Spinal cord (tissue), 10 donors: ENCODE results near the gene EIF3L. TPM values are rescaled to one million over a fixed set of nuclear protein-coding genes. Genes with fewer than 3 reads are reported as not detected.
A peak's percentile ranks its signal among the peaks of the same experiment; 100 is the strongest.
"Not testable (repeated sequence)": the region's sequence is repeated elsewhere in the genome, so short reads cannot be mapped to it uniquely, and the experiment has no call there.

Experiments used
- DNase-seq, 6 donors: peaks; one replicate each; pipeline versions ENCODE4 v3.0.0 to v3.0.0-alpha.2; 2013 to 2015; ENCODE audit warnings: low spot score in 6 of 6, low read depth in 4 of 6
- H3K27ac ChIP-seq: one replicate; pipeline ENCODE4 v1.5.1; 2013; ENCODE audit warnings: low read depth, low read length, control low read depth
- H3K27me3 ChIP-seq: one replicate; pipeline ENCODE4 v1.6.1; 2013; ENCODE audit warnings: low read length; ENCODE audit not compliant: control insufficient read depth, insufficient read depth
- H3K36me3 ChIP-seq: one replicate; pipeline ENCODE4 v1.6.1; 2013; ENCODE audit warnings: low read length; ENCODE audit not compliant: control insufficient read depth, insufficient read depth
- H3K4me1 ChIP-seq: one replicate; pipeline ENCODE4 v1.6.1; 2013; ENCODE audit warnings: low read length; ENCODE audit not compliant: control insufficient read depth, insufficient read depth
- H3K4me3 ChIP-seq: one replicate; pipeline ENCODE4 v1.5.1; 2013; ENCODE audit warnings: low read depth, low read length, control low read depth
- H3K9me3 ChIP-seq: one replicate; pipeline ENCODE4 v1.6.1; 2013; ENCODE audit warnings: low read length; ENCODE audit not compliant: control insufficient read depth, insufficient read depth
- WGBS: methylation state at CpG from one replicate; pipeline ENCODE4 v1.1.5; 2013; ENCODE audit warnings: missing lambda C conversion rate; ENCODE audit not compliant: insufficient coverage; 5-methylcytosine and 5-hydroxymethylcytosine counted together
- long read RNA-seq, 4 donors: transcript quantifications; one replicate each; lab custom pipeline, GENCODE V29; 2026
- polyA plus RNA-seq, 2 donors: library from polyadenylated mRNA; unstranded; fragments of 120-200 nt; gene quantifications; one replicate each; pipeline ENCODE4 v1.2.1, GENCODE V29; 2013; ENCODE audit not compliant: insufficient read length in 2 of 2
- total RNA-seq, 2 donors: library from RNA; depleted of rRNA in 1 of 2; stranded (reverse); fragments of 120-200 nt in 1 of 2; fragments of >200 nt in 1 of 2; gene quantifications; one replicate each; pipeline versions ENCODE4 v1.2.3 to v1.2.4, GENCODE V29; 2013 to 2014
- donor health status: healthy.

EIF3L gene
- total RNA-seq (100 to 1,000 TPM; 347 to 814 TPM), polyA plus RNA-seq (100 to 1,000 TPM; 590 to 635 TPM)
- long read RNA-seq, donor 1, transcript EIF3L-203 (13 exons, 3,220 nt) = major isoform, 142 of 230 reads
- long read RNA-seq, donor 1, transcript EIF3L-209 (2 exons, 348 nt) = minor isoform, 12 of 230 reads
- long read RNA-seq, donor 1, partial matches to known transcripts = 64 of 230 reads
- long read RNA-seq, donor 1, other reads (novel, unspliced or antisense) = 10 of 230 reads
- long read RNA-seq, donor 2, transcript EIF3L-203 (13 exons, 3,220 nt) = major isoform, 56 of 97 reads
- long read RNA-seq, donor 2, partial matches to known transcripts = 40 of 97 reads
- long read RNA-seq, donor 2, other reads (novel, unspliced or antisense) = 0 of 97 reads
- long read RNA-seq, donor 3, transcript EIF3L-203 (13 exons, 3,220 nt) = major isoform, 64 of 108 reads
- long read RNA-seq, donor 3, partial matches to known transcripts = 35 of 108 reads
- long read RNA-seq, donor 3, other reads (novel, unspliced or antisense) = 5 of 108 reads
- long read RNA-seq, donor 4, transcript EIF3L-209 (2 exons, 348 nt) = minor isoform, 22 of 408 reads
- long read RNA-seq, donor 4, transcript EIF3L-203 (13 exons, 3,220 nt) = major isoform, 192 of 408 reads
- long read RNA-seq, donor 4, partial matches to known transcripts = 168 of 408 reads
- long read RNA-seq, donor 4, other reads (novel, unspliced or antisense) = 20 of 408 reads

DNA sequence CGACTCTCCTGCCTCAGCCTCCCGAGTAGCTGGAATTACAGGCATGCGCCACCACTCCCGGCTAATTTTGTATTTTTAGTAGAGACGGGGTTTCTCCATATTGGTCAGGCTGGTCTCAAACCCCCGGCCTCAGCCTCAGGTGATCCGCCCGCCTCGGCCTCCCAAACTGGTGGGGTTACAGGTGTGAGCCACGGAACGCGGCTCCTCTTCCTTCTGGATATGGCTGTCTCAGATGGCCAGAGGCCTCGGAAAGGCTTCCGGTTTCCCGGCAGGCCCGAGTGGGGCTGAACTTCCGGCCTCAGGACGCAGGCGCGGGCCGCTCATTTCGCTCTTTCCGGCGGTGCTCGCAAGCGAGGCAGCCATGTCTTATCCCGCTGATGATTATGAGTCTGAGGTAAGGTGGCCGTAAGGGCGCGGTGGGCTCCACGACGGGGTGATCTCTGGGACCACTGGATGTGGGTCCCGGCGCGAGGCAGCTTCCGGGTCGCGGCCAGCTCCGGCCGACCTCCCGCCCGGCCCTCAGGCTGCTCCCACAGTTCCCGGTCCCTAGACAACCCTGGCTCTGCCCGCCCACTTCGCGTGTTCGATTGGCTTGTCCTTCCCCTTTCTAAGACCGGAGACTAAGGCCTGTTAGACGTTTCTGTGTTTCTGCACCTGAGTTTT lies at the start of gene EIF3L:
TSS of gene EIF3L (plus strand) at position 331 of the 663 bp plus-strand sequence. CDS start at position 362, 31 bp downstream.
- Histone ChIP-seq H3K4me3 (peak within 1 kb of the TSS; percentile 90), H3K27me3 (no peaks in the 10 kb centered on the region), H3K36me3 (peaks cover 16% of the 10 kb centered on the region), H3K4me1 (peaks cover 21% of the 10 kb centered on the region), H3K9me3 (no peaks in the 10 kb centered on the region), H3K27ac (peak within 1 kb of the TSS; percentile 85)
- WGBS = 0% methylated on average over 49 of the region's 49 CpGs
- DNase-seq = peak; percentile 73 to 97 (median 81)

DNA sequence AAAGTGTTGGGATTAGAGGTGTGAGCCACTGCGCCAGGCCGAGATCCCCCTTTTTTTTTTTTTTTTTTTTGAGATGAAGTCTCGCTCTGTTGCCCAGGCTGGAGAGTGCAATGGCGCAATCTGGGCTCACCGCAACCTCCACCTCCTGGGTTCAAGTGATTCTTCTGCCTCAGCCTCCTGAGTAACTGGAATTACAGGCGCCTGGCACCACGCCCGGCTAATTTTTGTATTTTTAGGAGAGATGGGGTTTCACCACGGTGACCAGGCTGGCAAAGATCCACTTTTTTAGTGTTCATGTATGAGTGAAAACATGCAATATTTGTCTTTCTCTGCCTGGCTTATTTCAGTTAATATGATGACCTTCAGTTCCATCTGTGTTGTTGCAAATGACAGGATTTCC lies 49.2 kb upstream of the EIF3L start:
- H3K27ac ChIP-seq, DNase-seq, H3K27me3 ChIP-seq, H3K4me3 ChIP-seq, H3K36me3 ChIP-seq, H3K9me3 ChIP-seq: not testable (repeated sequence)
- peaks cover 31% of the 10 kb centered on the region for H3K4me1 ChIP-seq
- 83% methylated on average over 3 of the region's 9 CpGs for WGBS

DNA sequence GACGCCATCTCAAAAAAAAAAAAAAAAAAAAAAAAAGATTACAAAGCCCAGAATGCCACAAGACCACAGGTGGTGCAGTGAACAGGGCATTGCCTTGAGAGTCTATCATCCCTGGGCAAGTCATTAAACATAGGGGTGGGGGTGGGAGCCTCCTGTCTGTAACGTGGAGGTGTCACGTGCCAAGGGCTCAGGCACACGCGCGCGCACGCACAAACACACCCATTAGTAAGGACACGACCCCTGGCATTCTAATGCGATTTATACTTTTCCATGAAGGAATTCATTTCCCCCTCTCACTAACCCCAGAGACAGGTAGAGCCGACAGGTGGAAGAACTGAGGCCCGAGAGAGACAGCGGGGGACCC lies 47.3 kb upstream of the EIF3L start:
- Histone ChIP-seq H3K27ac (no peak overlapping the region), H3K4me1 (peaks cover 47% of the 10 kb centered on the region), H3K27me3 (no peaks in the 10 kb centered on the region), H3K4me3 (peak overlapping the region; percentile 87), H3K9me3 (no peaks in the 10 kb centered on the region), H3K36me3 (no peaks in the 10 kb centered on the region)
- peak in 2 of 6 donors; percentile 43 to 89 for DNase-seq
- WGBS = 1% methylated on average over 11 of the region's 13 CpGs

DNA sequence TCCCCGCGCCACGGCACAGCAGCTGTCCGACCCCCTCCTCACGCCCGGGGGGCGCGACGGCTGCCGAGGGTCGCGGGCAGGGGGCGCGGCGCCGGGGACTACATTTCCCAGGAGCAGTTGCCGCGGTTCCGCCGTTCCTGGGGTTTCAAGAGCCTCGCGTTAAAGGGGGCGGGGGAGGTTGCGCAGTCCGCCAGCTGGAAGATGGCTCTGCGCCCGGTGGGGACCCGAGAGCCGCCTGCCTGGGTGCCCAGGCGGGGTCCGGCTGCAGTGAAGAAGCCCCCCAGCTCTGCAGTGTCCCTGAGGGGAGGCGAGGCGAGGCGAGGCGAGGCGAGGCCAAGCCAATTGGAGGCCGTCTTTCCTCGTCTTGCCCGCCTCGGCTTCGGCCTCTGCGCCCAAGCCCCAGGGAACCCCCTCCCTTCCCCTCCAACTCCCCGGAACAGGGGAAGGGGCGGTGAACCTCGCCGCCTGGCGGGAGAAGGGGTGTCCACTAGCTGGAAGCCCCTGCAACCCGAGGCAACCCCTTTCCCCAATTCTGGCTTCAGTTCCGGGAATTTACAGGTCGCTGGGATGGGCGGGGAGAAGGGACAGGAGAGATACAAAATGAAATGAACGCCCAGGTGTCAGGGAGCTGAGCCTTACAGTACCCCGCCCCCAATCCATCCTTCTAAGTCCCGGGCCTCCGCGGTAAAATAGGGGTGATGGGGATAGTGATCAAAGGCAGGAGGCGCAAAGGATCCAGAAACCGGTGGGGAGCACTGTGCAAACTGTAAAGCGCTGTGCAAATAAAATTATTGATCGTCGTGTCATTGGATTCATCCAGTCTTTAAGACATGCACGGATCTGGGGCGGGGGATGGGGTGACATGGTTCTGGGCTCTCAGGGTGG lies 46.7 kb upstream of the EIF3L start:
- Histone ChIP-seq H3K9me3 (no peaks in the 10 kb centered on the region), H3K36me3 (no peaks in the 10 kb centered on the region), H3K27ac (peak overlapping the region; percentile 80), H3K4me3 (peak overlapping the region; percentile 87), H3K27me3 (no peaks in the 10 kb centered on the region), H3K4me1 (peaks cover 53% of the 10 kb centered on the region)
- peak in 4 of 6 donors; percentile 81 to 97 (median 89) for DNase-seq
- WGBS = under 1% methylated on average over 54 of the region's 63 CpGs

- no peaks in the 10 kb centered on the region for H3K36me3 ChIP-seq
- H3K27me3 ChIP-seq = no peaks in the 10 kb centered on the region
- H3K27ac ChIP-seq = peak overlapping the region; percentile 80
- peak overlapping the region; percentile 87 for H3K4me3 ChIP-seq
- peaks cover 57% of the 10 kb centered on the region for H3K4me1 ChIP-seq
- DNase-seq = peak in 3 of 6 donors; percentile 32 to 92 (median 72)
- 2% methylated on average over 12 of the region's 16 CpGs for WGBS
- H3K9me3 ChIP-seq = no peaks in the 10 kb centered on the region
Observed at GRCh38 chr22:37803195-37803638, 46.0 kb upstream of the EIF3L start.

DNA sequence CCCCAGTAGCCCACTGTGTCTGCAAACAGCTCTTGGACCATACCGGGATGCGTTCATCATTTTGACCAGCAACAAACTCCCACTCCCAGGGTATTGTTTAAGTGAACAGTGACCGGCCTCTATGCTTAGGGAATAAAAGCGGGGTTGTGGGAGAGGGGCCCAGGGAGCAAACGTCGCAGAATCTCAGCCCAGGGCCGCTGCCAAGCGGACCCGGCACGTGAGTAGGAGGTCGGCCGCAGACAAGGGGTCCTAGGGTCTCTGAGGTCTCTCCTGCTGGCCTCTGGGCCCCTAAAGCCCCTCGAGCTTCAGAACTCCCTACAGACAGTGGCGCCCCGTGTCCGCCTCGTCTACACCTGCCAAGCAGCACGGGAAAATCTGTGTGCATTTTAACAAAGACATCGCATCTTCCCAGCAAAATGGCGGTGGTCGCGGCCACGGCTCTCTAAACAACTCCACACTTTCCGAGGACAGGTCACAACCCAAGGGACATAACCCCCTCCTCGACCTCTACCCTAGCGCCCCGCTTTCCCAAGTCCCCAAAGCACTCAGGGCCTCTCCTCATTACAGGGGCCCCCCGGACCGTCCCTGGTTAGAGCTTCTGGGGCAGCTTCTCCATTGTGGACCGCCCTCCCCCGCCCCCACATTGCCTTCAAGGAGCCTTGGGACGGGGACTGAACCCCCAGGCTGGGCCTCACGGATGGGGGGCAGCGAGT lies 45.4 kb upstream of the EIF3L start:
- DNase-seq = peak in 2 of 6 donors; percentile 28 to 44
- H3K27me3 ChIP-seq = no peaks in the 10 kb centered on the region
- peak overlapping the region; percentile 80 for H3K27ac ChIP-seq
- WGBS = 16% methylated on average over 29 of the region's 34 CpGs
- peaks cover 63% of the 10 kb centered on the region for H3K4me1 ChIP-seq
- peak overlapping the region; percentile 87 for H3K4me3 ChIP-seq
- H3K9me3 ChIP-seq = no peaks in the 10 kb centered on the region
- H3K36me3 ChIP-seq = no peaks in the 10 kb centered on the region

DNA sequence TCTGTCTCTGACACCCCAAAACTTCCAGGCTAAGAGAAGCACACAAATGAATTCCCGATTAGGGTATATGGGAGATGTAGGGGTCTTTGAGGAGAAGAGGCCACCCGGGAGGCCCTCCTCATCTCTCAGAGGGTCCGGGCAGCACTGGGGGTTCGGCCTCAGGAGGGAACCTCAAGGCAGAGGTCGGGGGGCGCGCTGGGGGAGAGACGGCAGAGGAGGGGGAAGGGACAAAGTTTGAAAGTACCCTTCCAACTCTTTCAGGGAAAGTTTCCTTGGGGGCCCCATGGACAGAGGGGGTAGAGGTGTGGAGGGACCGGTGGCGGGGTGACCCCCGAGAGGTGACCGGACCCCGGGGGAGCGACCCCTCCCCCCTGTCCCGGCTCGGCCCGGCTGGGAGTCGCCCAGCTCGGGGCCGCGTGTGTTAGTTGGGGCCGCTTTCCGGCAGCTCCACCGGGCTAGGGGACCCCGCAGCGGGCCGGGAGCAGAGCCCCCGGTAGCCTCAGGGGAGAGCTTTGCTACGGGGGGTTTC lies 44.8 kb upstream of the EIF3L start:
- Histone ChIP-seq H3K27me3 (no peaks in the 10 kb centered on the region), H3K27ac (peak overlapping the region; percentile 80), H3K4me1 (peaks cover 69% of the 10 kb centered on the region), H3K36me3 (no peaks in the 10 kb centered on the region), H3K9me3 (no peaks in the 10 kb centered on the region), H3K4me3 (peak overlapping the region; percentile 37)
- WGBS = 0% methylated on average over 24 of the region's 29 CpGs
- peak in 1 of 6 donors; percentile 33 for DNase-seq
